Mucosa of rectum (tissue), 2 donors: ENCODE data around the gene KIF21B.

ENCODE experiments used
- H3K27ac ChIP-seq, 2 donors: one replicate each; pipeline ENCODE4 v1.7.0; 2013; ENCODE audit warnings: inconsistent platforms in 2 of 2, low read depth in 2 of 2, low read length in 2 of 2
- H3K27me3 ChIP-seq, 2 donors: one replicate each; pipeline ENCODE4 v1.7.0; 2013; ENCODE audit warnings: low read length in 2 of 2; ENCODE audit not compliant: control insufficient read depth in 2 of 2, insufficient read depth in 2 of 2
- H3K36me3 ChIP-seq, 2 donors: one replicate each; pipeline ENCODE4 v1.7.0; 2013; ENCODE audit warnings: low read length in 2 of 2; ENCODE audit not compliant: control insufficient read depth in 2 of 2, insufficient read depth in 2 of 2
- H3K4me1 ChIP-seq, 2 donors: one replicate each; pipeline ENCODE4 v1.7.0; 2013; ENCODE audit warnings: low read length in 2 of 2, mild to moderate bottlenecking in 1 of 2; ENCODE audit not compliant: control insufficient read depth in 2 of 2, insufficient read depth in 2 of 2
- H3K4me3 ChIP-seq, 2 donors: one replicate each; pipeline ENCODE4 v1.7.0; 2013; ENCODE audit warnings: low read length in 2 of 2
- H3K9ac ChIP-seq, 2 donors: one replicate each; pipeline ENCODE4 v1.7.0; 2013; ENCODE audit warnings: low read length in 2 of 2, low read depth in 1 of 2, mild to moderate bottlenecking in 1 of 2
- H3K9me3 ChIP-seq, 2 donors: one replicate each; pipeline ENCODE4 v1.7.0; 2013; ENCODE audit warnings: low read length in 2 of 2; ENCODE audit not compliant: control insufficient read depth in 2 of 2
- donor health status: healthy.
- donor health status: Normal muscosa, but diverticular disease.

Gene KIF21B

GRCh38 chr1:200975458-200975857 is 48.1 kb downstream of the KIF21B start:
- Histone ChIP-seq H3K9me3 (no peaks in the 10 kb centered on the region), H3K4me1 (peaks cover 6 to 12% of the 10 kb centered on the region in 2 donors), H3K4me3 (no peak overlapping the region), H3K27ac (no peak overlapping the region), H3K27me3 (no peaks in the 10 kb centered on the region), H3K36me3 (peaks cover 0 to 15% of the 10 kb centered on the region in 2 donors), H3K9ac (no peak overlapping the region)

- no peak overlapping the region for H3K27ac ChIP-seq
- no peaks in the 10 kb centered on the region for H3K9me3 ChIP-seq
- no peak overlapping the region for H3K9ac ChIP-seq
- H3K4me3 ChIP-seq: no peak overlapping the region
- H3K27me3 ChIP-seq: no peaks in the 10 kb centered on the region
- peaks cover 0 to 12% of the 10 kb centered on the region in 2 donors for H3K36me3 ChIP-seq
- peaks cover 6 to 12% of the 10 kb centered on the region in 2 donors for H3K4me1 ChIP-seq
Measured at GRCh38 chr1:200974711-200975110, 48.8 kb downstream of the KIF21B start.

- no peaks in the 10 kb centered on the region for H3K27me3 ChIP-seq
- H3K36me3 ChIP-seq: peaks cover 0 to 8% of the 10 kb centered on the region in 2 donors
- H3K4me3 ChIP-seq: no peak overlapping the region
- peaks cover 6 to 12% of the 10 kb centered on the region in 2 donors for H3K4me1 ChIP-seq
- no peak overlapping the region for H3K27ac ChIP-seq
- H3K9ac ChIP-seq: no peak overlapping the region
- no peaks in the 10 kb centered on the region for H3K9me3 ChIP-seq
Measured at GRCh38 chr1:200973937-200974657, 49.4 kb downstream of the KIF21B start.

GRCh38 chr1:200972985-200973742 is 50.4 kb downstream of the KIF21B start:
- Histone ChIP-seq H3K27me3 (no peaks in the 10 kb centered on the region), H3K9ac (no peak overlapping the region), H3K27ac (no peak overlapping the region), H3K36me3 (peaks cover 0 to 5% of the 10 kb centered on the region in 2 donors), H3K9me3 (no peaks in the 10 kb centered on the region), H3K4me3 (no peak overlapping the region), H3K4me1 (peaks cover 6 to 12% of the 10 kb centered on the region in 2 donors)

- no peak overlapping the region for H3K4me3 ChIP-seq
- no peak overlapping the region for H3K27ac ChIP-seq
- no peaks in the 10 kb centered on the region for H3K27me3 ChIP-seq
- peaks cover 6 to 12% of the 10 kb centered on the region in 2 donors for H3K4me1 ChIP-seq
- no peak overlapping the region for H3K9ac ChIP-seq
- H3K36me3 ChIP-seq: peaks cover 0 to 3% of the 10 kb centered on the region in 2 donors
- no peaks in the 10 kb centered on the region for H3K9me3 ChIP-seq
Measured at GRCh38 chr1:200971955-200972711, 51.4 kb downstream of the KIF21B start.

- Histone ChIP-seq H3K4me1 (peaks cover 6 to 12% of the 10 kb centered on the region in 2 donors), H3K9me3 (no peaks in the 10 kb centered on the region), H3K27me3 (no peaks in the 10 kb centered on the region), H3K36me3 (no peaks in the 10 kb centered on the region), H3K4me3 (no peak overlapping the region), H3K9ac (no peak overlapping the region), H3K27ac (no peak overlapping the region)
Measured at GRCh38 chr1:200971428-200971903, 52.0 kb downstream of the KIF21B start.

GRCh38 chr1:200970771-200971427 is 52.6 kb downstream of the KIF21B start:
- no peaks in the 10 kb centered on the region for H3K36me3 ChIP-seq
- H3K27me3 ChIP-seq: no peaks in the 10 kb centered on the region
- no peak overlapping the region for H3K27ac ChIP-seq
- no peaks in the 10 kb centered on the region for H3K9me3 ChIP-seq
- H3K4me1 ChIP-seq: peaks cover 6 to 12% of the 10 kb centered on the region in 2 donors
- H3K9ac ChIP-seq: no peak overlapping the region
- no peak overlapping the region for H3K4me3 ChIP-seq

GRCh38 chr1:200969726-200970561 is 53.6 kb downstream of the KIF21B start:
- Histone ChIP-seq H3K36me3 (no peaks in the 10 kb centered on the region), H3K4me1 (peaks cover 6 to 12% of the 10 kb centered on the region in 2 donors), H3K9ac (no peak overlapping the region), H3K4me3 (no peak overlapping the region), H3K27ac (no peak overlapping the region), H3K27me3 (no peaks in the 10 kb centered on the region), H3K9me3 (no peaks in the 10 kb centered on the region)
